IMR-90 (cell line): ENCODE results near the gene ANKLE1. TPM values are rescaled to one million over a fixed set of nuclear protein-coding genes. Genes with fewer than 3 reads are reported as not detected.

ENCODE experiments used
- ATAC-seq: fragments of 200-7000 bp; cut with Tn5 transposase; 2 replicates; pipeline ENCODE4 v1.9.1; 2020; ENCODE audit warnings: low read depth, mild to moderate bottlenecking, moderate library complexity
- BruUV-seq: library from RNA; stranded (reverse); fragments of 400-500 nt; replicated peaks from 2 replicates; lab custom pipeline; 2021; lab: Mats Ljungman, UMichigan
- CTCF ChIA-PET: fragments of 300-600 bp; formaldehyde crosslinking; extraction: SDS; loops from one replicate; lab custom pipeline; 2021; ENCODE audit warnings: antibody characterized with exemption; lab: Yijun Ruan, JAX
- POLR2A ChIA-PET: fragments of 300-600 bp; sonication (Branson Sonifier 250); formaldehyde crosslinking; loops from one replicate; lab custom pipeline; 2022; ENCODE audit warnings: antibody characterized with exemption; ENCODE audit not compliant: unreplicated experiment; lab: Charles Lee
- DNase-seq: peaks from one replicate; pipeline ENCODE4 v3.0.0; 2013
- H2AFZ ChIP-seq: replicated peaks from 2 replicates; pipeline ENCODE3; 2013; ENCODE audit warnings: low read length, mild to moderate bottlenecking; ENCODE audit not compliant: poor library complexity
- H2AK5ac ChIP-seq: 2 replicates; pipeline ENCODE4 v1.6.1; 2013; ENCODE audit warnings: low read depth, low read length, inconsistent platforms
- H2AK9ac ChIP-seq: replicated peaks from 2 replicates; pipeline ENCODE3; 2013; ENCODE audit warnings: mild to moderate bottlenecking, low read depth, low read length, moderate library complexity; ENCODE audit not compliant: poor library complexity
- H2BK120ac ChIP-seq: 2 replicates; pipeline ENCODE4 v1.6.1; 2013; ENCODE audit warnings: low read depth, low read length, inconsistent platforms
- H2BK15ac ChIP-seq: 3 replicates; pipeline ENCODE4 v1.6.1; 2013; ENCODE audit warnings: low read depth, low read length, inconsistent platforms
- H2BK20ac ChIP-seq: 2 replicates; pipeline ENCODE4 v1.6.1; 2013; ENCODE audit warnings: low read depth, mild to moderate bottlenecking, inconsistent platforms, low read length, moderate library complexity
- H2BK5ac ChIP-seq: 2 replicates; pipeline ENCODE4 v1.6.1; 2013; ENCODE audit warnings: mild to moderate bottlenecking, low read depth, low read length, inconsistent platforms; ENCODE audit not compliant: poor library complexity, severe bottlenecking
- H3K14ac ChIP-seq: replicated peaks from 2 replicates; pipeline ENCODE4 v1.6.1; 2013; ENCODE audit warnings: low read depth, low read length, inconsistent platforms
- H3K18ac ChIP-seq: 2 replicates; pipeline ENCODE4 v1.6.1; 2013; ENCODE audit warnings: low read depth, low read length, control low read depth
- H3K23ac ChIP-seq: 2 replicates; pipeline ENCODE4 v1.6.1; 2013; ENCODE audit warnings: low read depth, low read length, inconsistent platforms
- H3K27ac ChIP-seq: 2 replicates; pipeline ENCODE4 v1.5.1; 2013; ENCODE audit warnings: mild to moderate bottlenecking, control low read depth, low read length; ENCODE audit not compliant: insufficient read depth
- H3K27me3 ChIP-seq: 2 replicates; pipeline ENCODE4 v1.6.1; 2013; ENCODE audit warnings: low read length; ENCODE audit not compliant: control insufficient read depth, insufficient read depth
- H3K36me3 ChIP-seq: 2 replicates; pipeline ENCODE4 v1.6.1; 2013; ENCODE audit warnings: low read length, mixed read lengths; ENCODE audit not compliant: control insufficient read depth, insufficient read depth
- H3K4ac ChIP-seq: 2 replicates; pipeline ENCODE4 v1.6.1; 2013; ENCODE audit warnings: low read depth, low read length, inconsistent platforms
- H3K4me1 ChIP-seq: 2 replicates; pipeline ENCODE4 v1.6.1; 2013; ENCODE audit warnings: low read length, mixed read lengths; ENCODE audit not compliant: control insufficient read depth, insufficient read depth
- H3K4me2 ChIP-seq: 2 replicates; pipeline ENCODE4 v1.6.1; 2013; ENCODE audit warnings: low read depth, mild to moderate bottlenecking, control low read depth, low read length, moderate library complexity
- H3K4me3 ChIP-seq: 2 replicates; pipeline ENCODE4 v1.5.1; 2013; ENCODE audit warnings: low read depth, mild to moderate bottlenecking, control low read depth, low read length, moderate library complexity; ENCODE audit not compliant: insufficient read depth
- H3K56ac ChIP-seq: 2 replicates; pipeline ENCODE4 v1.6.1; 2013; ENCODE audit warnings: low read length, inconsistent platforms; ENCODE audit not compliant: insufficient read depth; ENCODE audit errors: extremely low read depth
- H3K79me1 ChIP-seq, 2 experiments: 2 replicates each; pipeline ENCODE4 v1.6.1; 2013; ENCODE audit warnings: low read length in 2 of 2, inconsistent platforms in 1 of 2, low read depth in 1 of 2
- H3K9ac ChIP-seq: 2 replicates; pipeline ENCODE4 v1.6.1; 2013; ENCODE audit warnings: low read depth, low read length, control low read depth
- H3K9me1 ChIP-seq: 2 replicates; pipeline ENCODE4 v1.6.1; 2013; ENCODE audit warnings: low read length, inconsistent platforms; ENCODE audit not compliant: insufficient read depth
- H3K9me3 ChIP-seq: 2 replicates; pipeline ENCODE4 v1.6.1; 2013; ENCODE audit warnings: low read length; ENCODE audit not compliant: control insufficient read depth, insufficient read depth
- H4K20me1 ChIP-seq: 2 replicates; pipeline ENCODE4 v1.6.1; 2013; ENCODE audit warnings: low read length, inconsistent platforms; ENCODE audit not compliant: insufficient read depth
- H4K5ac ChIP-seq: 2 replicates; pipeline ENCODE4 v1.6.1; 2013; ENCODE audit warnings: mild to moderate bottlenecking, low read depth, low read length, control low read depth
- H4K8ac ChIP-seq, 2 experiments: 2 replicates each; pipeline ENCODE4 v1.6.1; 2013; ENCODE audit warnings: low read depth in 2 of 2, low read length in 2 of 2, control low read depth in 1 of 2, inconsistent platforms in 1 of 2
- H4K91ac ChIP-seq: 2 replicates; pipeline ENCODE4 v1.6.1; 2013; ENCODE audit warnings: low read depth, low read length, inconsistent platforms; ENCODE audit not compliant: insufficient read depth
- MAZ ChIP-seq: IDR thresholded peaks from 2 replicates; pipeline ENCODE4 v1.6.1; 2012; ENCODE audit warnings: low read depth, mild to moderate bottlenecking, low read length, improper control_type of control experiment, moderate library complexity, borderline replicate concordance
- MXI1 ChIP-seq: IDR thresholded peaks from 2 replicates; pipeline ENCODE4 v1.6.1; 2012; ENCODE audit warnings: low read depth, mild to moderate bottlenecking, low read length, moderate library complexity, borderline replicate concordance
- SMC3 ChIP-seq: fragments of 150-350 bp; IDR thresholded peaks from 2 replicates; pipeline ENCODE4 v1.6.1; 2016; ENCODE audit warnings: low read depth, mild to moderate bottlenecking, antibody characterized with exemption, low read length, moderate library complexity
- WGBS, 2 experiments: methylation state at CpG; one replicate each; pipeline versions ENCODE4 v1.1.5 to v1.1.7; 2013; ENCODE audit warnings: missing lambda C conversion rate in 2 of 2; ENCODE audit not compliant: insufficient read length in 1 of 2; ENCODE audit errors: extremely low coverage in 2 of 2; 5-methylcytosine and 5-hydroxymethylcytosine counted together
- dilution Hi-C: fragments of 300-500 bp; cut with HindIII; formaldehyde crosslinking; loops from one replicate; pipeline ENCODE4 v1.14.3; 2018; ENCODE audit warnings: low sequenced_read_pairs; ENCODE audit not compliant: unreplicated experiment
- in situ Hi-C: fragments of 300-500 bp; cut with MboI; formaldehyde crosslinking; loops from 3 replicates; pipeline ENCODE4 v1.14.3; 2019; ENCODE audit warnings: low sequenced_read_pairs, inconsistent platforms, mixed read lengths
- intact Hi-C: fragments of 100-400 bp; cut with micrococcal nuclease; formaldehyde crosslinking; loops from 2 replicates; pipeline ENCODE4 v1.10.0; 2022
- polyA plus RNA-seq, 3 experiments: library from polyadenylated mRNA; depleted of rRNA; stranded (reverse); fragments of >200 nt; gene quantifications; 2 replicates each; pipeline ENCODE4 v1.2.3, GENCODE V29; 2012; ENCODE audit warnings: low replicate concordance in 1 of 3
- total RNA-seq: library from RNA; depleted of rRNA; stranded (reverse); fragments of >200 nt; gene quantifications from 2 replicates; pipeline ENCODE4 v1.2.3, GENCODE V29; 2012
- TF ChIP-seq, protein P1 (sequence below): conservative IDR thresholded peaks from 2 replicates; pipeline ENCODE4 v1.5.1; 2012; ENCODE audit warnings: mild to moderate bottlenecking, low read depth, low read length, improper control_type of control experiment

The ANKLE1 gene
- total and polyA plus RNA-seq, 2 of the 4 experiments (the other 2 are of a cell fraction): under 0.01 to 0.87 TPM

GRCh38 chr19:17334414-17335409, 53.0 kb downstream of the ANKLE1 start, which contains the start of gene ANO8:
Gene ANO8 (minus strand): TSS chr19:17334855. CDS start chr19:17334670, 185 bp downstream.
- H2BK15ac ChIP-seq: peak within 1 kb of the TSS; percentile 15; the same call in 1 of the 3 replicates
- peak within 1 kb of the TSS; percentile 80 for H4K91ac ChIP-seq
- no peak within 1 kb of the TSS for H3K18ac ChIP-seq
- peaks cover 8% of the 10 kb centered on the region for H3K4me1 ChIP-seq
- peak; percentile 74 for ATAC-seq
- H3K27ac ChIP-seq: peak within 1 kb of the TSS; percentile 55
- POLR2A ChIA-PET: interaction anchor here (1.0 kb wide), 1 partner anchor 10 kb away, joined by 3 read pairs; no protein-coding TSS in a partner anchor
- DNase-seq: peak; percentile 99
- peak within 1 kb of the TSS; percentile 60 for H3K9ac ChIP-seq
- CTCF ChIA-PET: no interaction called here
- H3K9me3 ChIP-seq: no peaks in the 10 kb centered on the region
- no peaks in the 10 kb centered on the region for H4K20me1 ChIP-seq
- H3K27me3 ChIP-seq: no peaks in the 10 kb centered on the region
- peak within 1 kb of the TSS; percentile 70 for H3K4me3 ChIP-seq
- H3K36me3 ChIP-seq: peaks cover 2% of the 10 kb centered on the region; the same call in 1 of the 2 replicates
- H2BK5ac ChIP-seq: peak within 1 kb of the TSS; percentile 66
- no peak within 1 kb of the TSS for H2BK20ac ChIP-seq
- H3K56ac ChIP-seq: 0 out of 2 replicates have a peak within 1 kb of the TSS, but pooled peaks have one; percentile 28
- peak within 1 kb of the TSS; percentile 54 for H3K23ac ChIP-seq
- H2AK9ac ChIP-seq: peak within 1 kb of the TSS; percentile 98
- H2BK120ac ChIP-seq: peak within 1 kb of the TSS; percentile 76
- H3K14ac ChIP-seq: peak within 1 kb of the TSS; percentile 48
- H2AK5ac ChIP-seq: peak within 1 kb of the TSS; percentile 89
- intact Hi-C loops: loop anchor here (1.0 kb wide), 1 partner anchor 25 kb away; the partner anchor contains the start of gene DDA1
- peak within 1 kb of the TSS; percentile 83 for H3K4ac ChIP-seq
- peak within 1 kb of the TSS; percentile 22 to 71; a peak in 2 of 4 replicates for H4K8ac ChIP-seq
- no TSS peak for BruUV-seq
- WGBS, 2 experiments: 0% methylated on average over 37 of the region's 86 CpGs; no CpG with 5 or more reads in 1 of the 2 experiments
- H3K79me1 ChIP-seq: peaks cover 7 to 44% of the 10 kb centered on the region in 2 experiments; a peak in 3 of 4 replicates
- peak within 1 kb of the TSS; percentile 84 for H3K4me2 ChIP-seq
- H2AFZ ChIP-seq: peak within 1 kb of the TSS; percentile 99
- in situ Hi-C loops: no loop called here
- 0 out of 2 replicates have a peak within 1 kb of the TSS, but pooled peaks have one; percentile 31 for H4K5ac ChIP-seq
- TF ChIP-seq, protein P1, sequence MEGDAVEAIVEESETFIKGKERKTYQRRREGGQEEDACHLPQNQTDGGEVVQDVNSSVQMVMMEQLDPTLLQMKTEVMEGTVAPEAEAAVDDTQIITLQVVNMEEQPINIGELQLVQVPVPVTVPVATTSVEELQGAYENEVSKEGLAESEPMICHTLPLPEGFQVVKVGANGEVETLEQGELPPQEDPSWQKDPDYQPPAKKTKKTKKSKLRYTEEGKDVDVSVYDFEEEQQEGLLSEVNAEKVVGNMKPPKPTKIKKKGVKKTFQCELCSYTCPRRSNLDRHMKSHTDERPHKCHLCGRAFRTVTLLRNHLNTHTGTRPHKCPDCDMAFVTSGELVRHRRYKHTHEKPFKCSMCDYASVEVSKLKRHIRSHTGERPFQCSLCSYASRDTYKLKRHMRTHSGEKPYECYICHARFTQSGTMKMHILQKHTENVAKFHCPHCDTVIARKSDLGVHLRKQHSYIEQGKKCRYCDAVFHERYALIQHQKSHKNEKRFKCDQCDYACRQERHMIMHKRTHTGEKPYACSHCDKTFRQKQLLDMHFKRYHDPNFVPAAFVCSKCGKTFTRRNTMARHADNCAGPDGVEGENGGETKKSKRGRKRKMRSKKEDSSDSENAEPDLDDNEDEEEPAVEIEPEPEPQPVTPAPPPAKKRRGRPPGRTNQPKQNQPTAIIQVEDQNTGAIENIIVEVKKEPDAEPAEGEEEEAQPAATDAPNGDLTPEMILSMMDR: no peak
- peak; percentile 6; the same call in 1 of the 2 replicates for TF ChIP-seq SMC3
- peak; percentile 88 for TF ChIP-seq MAZ
- TF ChIP-seq MXI1: peak; percentile 66; the same call in 1 of the 2 replicates
- dilution Hi-C loops: no loop called here
- peaks cover 5% of the 10 kb centered on the region for H3K9me1 ChIP-seq
